ENCODE data around the gene RAB20.
"Not testable (repeated sequence)": the region's sequence is repeated elsewhere in the genome, so short reads cannot be mapped to it uniquely, and the experiment has no call there.

Gene RAB20

GRCh38 chr13:110507678-110508381, 53.7 kb downstream of the RAB20 start:
- DNase-seq = no peak

- no peak for DNase-seq
These were observed 54.5 kb downstream of the RAB20 start for GRCh38 chr13:110506859-110507566.

GRCh38 chr13:110506396-110506795, 55.1 kb downstream of the RAB20 start:
- DNase-seq = no peak

- DNase-seq = no peak
These were observed 55.9 kb downstream of the RAB20 start for GRCh38 chr13:110505594-110505993.

GRCh38 chr13:110503979-110504499, 57.5 kb downstream of the RAB20 start:
- DNase-seq = no peak

- no peak for DNase-seq
These were observed 58.3 kb downstream of the RAB20 start for GRCh38 chr13:110503037-110503901.

- DNase-seq = no peak
These were observed 60.3 kb downstream of the RAB20 start for GRCh38 chr13:110501188-110501587.

GRCh38 chr13:110500341-110500740, 61.2 kb downstream of the RAB20 start:
- DNase-seq = peak; percentile 77

GRCh38 chr13:110499621-110500281, 61.8 kb downstream of the RAB20 start:
- DNase-seq = peak; percentile 94

- DNase-seq = no peak
These were observed 62.8 kb downstream of the RAB20 start for GRCh38 chr13:110498765-110499164.

GRCh38 chr13:110498327-110498726, 63.2 kb downstream of the RAB20 start:
- no peak for DNase-seq

- DNase-seq = not testable (repeated sequence)
These were observed 63.6 kb downstream of the RAB20 start for GRCh38 chr13:110497896-110498295.

GRCh38 chr13:110497003-110497402, 64.5 kb downstream of the RAB20 start:
- no peak for DNase-seq

- DNase-seq = no peak
These were observed 65.2 kb downstream of the RAB20 start for GRCh38 chr13:110496281-110496680.

GRCh38 chr13:110495881-110496280, 65.6 kb downstream of the RAB20 start:
- DNase-seq = no peak

- no peak for DNase-seq
These were observed 66.1 kb downstream of the RAB20 start for GRCh38 chr13:110495376-110495775.

- DNase-seq = no peak
These were observed 67.9 kb downstream of the RAB20 start for GRCh38 chr13:110493613-110494012.

GRCh38 chr13:110492679-110493593, 68.6 kb downstream of the RAB20 start:
- no peak for DNase-seq

- no peak for DNase-seq
These were observed 69.4 kb downstream of the RAB20 start for GRCh38 chr13:110491869-110492678.

GRCh38 chr13:110490009-110490770, 71.3 kb downstream of the RAB20 start:
- DNase-seq = no peak
